HG02610 (cell line): ENCODE data around the gene TFPT.

Source experiments
- ATAC-seq: cut with Tn5 transposase; IDR thresholded peaks from one replicate; pipeline ENCODE4 v1.9.1; 2021; ENCODE audit warnings: mild to moderate bottlenecking, moderate library complexity; ENCODE audit not compliant: unreplicated experiment

The TFPT gene, protein sequence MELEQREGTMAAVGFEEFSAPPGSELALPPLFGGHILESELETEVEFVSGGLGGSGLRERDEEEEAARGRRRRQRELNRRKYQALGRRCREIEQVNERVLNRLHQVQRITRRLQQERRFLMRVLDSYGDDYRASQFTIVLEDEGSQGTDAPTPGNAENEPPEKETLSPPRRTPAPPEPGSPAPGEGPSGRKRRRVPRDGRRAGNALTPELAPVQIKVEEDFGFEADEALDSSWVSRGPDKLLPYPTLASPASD

DNA sequence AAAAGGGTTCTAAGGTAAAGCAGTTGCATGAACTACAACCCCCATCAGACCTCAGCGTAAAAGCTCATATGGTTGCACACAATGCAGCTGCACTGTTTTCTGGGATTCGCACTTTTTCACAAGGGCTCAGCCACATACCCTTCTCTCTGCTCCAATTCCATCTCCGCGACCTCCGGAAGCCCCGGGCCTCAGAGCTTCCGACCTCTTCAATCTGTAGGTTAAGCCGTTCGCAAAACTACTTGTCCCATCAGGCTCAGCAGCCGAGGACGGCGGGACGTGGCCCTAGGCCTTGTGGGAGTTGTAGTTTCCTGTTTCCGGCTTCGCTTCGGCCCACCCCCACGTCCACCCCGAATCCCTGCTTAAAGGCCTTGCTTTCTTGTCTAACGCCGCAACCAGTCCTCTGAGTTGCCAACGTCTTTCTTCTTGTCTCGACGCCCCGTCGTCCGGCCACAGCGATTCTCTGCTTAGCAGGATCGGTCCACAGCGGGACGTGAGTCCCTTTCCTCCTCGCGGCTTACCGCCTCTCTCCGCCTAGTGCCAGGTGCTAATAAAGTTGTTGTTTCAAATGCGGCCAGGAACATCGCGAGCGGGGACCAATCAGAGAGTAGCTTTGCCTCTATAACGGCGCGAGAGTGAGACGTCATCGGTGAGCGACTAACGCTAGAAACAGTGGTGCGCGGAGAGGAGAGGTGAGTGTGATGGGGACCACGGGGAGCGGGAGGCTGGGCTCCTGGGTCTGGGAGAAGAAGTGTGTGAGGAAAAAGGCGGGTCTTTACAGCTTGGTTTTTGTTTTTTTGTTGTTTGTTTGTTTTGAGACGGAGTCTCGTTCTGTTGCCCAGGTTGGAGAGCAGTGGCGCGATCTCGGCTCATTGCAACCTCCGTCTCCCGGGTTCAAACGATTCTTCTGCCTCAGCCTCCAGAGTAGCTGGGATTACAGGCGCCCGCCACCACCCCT lies at the start of gene TFPT, which contains the start of gene PRPF31:
TFPT (minus strand) TSS at position 549 of the 955 bp plus-strand sequence; CDS start at position 161, 388 bp downstream.
PRPF31 (plus strand) TSS at position 646 of the 955 bp plus-strand sequence. CDS start 2,525 bp downstream, outside the sequence.
- peak; percentile 81 for ATAC-seq

DNA sequence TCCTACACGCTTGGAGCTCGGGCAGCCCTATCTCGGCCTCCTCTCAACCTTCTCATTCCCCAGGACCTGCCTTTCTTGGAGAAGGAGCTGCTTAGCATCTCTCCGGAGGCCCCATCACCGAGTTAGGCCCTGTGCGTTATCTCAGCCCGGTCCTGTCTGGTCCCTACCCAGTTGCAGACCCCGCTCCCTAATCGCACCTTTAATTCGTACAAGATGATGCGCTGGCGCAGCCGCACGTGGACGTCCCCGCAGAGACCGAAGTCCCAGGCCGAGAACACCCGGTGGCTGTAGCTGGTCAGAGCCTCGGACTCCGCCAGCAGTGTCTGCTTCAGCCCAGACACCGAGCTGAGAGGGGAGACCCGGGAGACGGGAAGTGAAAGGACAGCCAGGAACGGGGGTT lies 49.8 kb upstream of the TFPT start:
- no peak for ATAC-seq

DNA sequence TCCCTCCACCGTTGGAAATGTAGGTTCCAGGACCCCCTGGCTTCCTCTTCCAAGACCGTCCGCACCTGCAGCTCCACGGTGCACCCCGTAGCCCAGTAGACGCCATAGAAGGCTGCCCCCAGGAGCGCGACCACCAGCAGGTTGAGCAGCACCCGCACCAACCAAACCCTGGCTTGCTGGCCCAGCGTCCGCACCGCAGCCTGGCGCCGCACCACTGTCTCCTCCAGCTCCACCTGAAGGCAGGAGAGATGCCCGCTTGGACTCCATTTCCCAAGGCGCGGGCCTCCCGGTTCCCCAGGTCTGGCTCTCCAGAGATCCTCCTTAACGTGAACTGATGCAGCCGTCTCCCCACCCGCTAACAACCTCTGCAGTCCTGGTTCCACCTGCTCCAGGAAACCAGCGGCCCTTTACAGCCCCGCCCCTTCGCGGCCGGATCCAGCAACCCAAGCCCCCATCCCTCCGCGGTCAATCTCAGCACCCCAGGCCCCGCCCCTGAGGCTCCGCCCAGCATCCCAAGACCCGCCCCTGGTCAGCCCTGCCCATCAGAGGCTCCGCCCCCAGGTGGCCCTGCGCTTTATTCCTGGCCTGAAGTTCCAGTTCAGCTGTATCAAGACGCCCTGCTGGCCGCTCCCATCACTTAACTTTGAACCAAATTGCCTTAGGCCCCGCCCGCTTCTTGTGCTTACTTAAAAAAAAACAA lies 49.1 kb upstream of the TFPT start:
- no peak for ATAC-seq

DNA sequence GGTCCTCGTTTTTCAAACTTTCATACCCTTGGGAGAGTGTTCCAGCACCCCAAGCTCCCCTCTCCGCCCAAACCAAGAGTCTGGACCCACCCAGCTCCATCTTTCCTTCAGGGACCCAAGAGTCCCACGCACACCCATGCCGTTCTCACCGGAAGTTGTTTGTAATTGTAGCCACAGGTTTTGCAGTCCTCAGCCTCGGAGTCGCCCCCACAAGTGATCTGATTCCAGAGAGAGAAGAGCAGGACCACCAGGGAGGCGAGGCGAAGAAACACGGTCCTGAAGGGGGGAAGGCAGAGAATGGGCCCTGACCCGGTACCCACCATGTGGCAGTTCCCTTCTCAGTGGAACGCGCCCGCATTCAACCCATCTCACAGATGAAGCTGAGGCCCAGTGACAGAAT lies 47.4 kb upstream of the TFPT start:
- ATAC-seq, result no peak

DNA sequence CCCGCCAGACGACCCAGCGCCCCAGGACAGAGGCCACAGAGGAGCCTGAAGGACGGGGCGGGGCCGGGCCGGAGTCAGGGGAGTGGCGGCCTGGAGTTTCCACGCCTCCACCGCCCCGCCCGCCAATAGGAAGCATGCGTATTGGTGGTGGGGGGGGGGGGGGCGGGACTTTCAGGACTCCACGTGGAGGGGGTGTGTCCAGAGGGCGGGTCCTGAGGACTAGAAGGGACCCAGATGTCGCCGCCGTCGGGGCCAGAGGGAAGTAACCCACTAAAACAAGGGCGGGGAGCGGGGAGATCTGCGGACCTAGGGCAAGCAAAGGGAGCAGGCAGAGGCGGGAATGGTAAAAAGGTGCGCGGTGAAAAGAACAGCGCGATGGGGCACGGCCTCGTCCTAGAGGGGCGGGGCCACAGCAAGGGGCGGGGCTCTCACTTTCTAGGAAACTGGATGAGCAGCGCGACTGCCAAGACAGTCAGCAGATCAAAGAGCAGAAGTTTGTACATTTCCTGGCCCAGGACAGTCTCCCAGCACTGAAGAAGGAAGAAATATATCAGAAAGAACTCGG lies 46.9 kb upstream of the TFPT start:
- ATAC-seq, result no peak

DNA sequence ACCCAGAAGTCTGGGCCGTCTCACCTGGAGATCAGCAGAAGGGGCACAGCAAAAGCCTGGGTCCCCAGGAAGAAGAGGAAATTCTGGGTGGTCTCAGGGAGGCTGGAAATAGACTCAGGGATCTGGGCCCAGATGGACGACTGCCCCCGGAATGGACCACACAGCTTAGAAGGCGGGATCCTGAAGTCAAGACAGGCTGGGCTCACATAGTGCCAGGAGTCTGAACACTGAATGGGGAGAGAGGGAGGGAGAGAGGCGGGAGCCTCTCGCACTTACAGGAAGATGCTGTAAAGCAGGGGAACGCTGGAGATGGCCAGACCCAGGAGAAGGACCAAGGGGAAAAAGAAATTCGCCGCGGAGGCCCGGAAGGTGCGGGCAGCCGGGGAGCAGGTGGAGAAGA lies 45.4 kb upstream of the TFPT start:
- ATAC-seq, result no peak

DNA sequence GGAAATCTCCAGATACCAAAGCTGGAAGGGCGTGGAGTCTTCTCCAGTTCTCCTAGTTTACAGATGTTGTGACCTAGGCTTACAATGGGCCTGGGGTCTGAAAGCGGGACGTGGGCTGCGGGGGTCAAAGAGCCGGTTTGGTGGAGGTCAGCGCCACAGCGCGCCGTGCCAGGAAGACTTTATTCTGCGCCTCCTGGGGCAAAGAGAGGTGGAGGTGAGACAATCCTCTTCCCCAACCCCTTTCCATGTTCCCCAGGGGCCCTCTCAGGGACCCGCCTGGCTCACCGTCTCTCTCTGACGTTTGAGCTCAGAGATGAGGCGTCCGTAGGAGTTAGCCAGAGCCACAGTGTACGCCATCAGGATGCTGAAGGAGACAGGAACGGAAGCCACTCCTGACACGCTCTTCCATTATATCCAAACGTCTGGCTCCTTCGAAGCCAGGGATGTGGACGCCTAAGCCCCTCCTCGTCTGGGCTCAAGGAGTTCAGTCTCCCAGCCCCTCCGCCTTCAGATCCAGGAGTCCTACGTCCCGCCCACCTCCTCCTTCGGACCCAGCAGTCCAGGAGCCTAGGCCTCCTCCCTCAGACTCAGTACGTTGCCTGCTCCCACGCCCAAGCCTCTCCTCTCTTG lies 44.8 kb upstream of the TFPT start:
- ATAC-seq, result no peak

DNA sequence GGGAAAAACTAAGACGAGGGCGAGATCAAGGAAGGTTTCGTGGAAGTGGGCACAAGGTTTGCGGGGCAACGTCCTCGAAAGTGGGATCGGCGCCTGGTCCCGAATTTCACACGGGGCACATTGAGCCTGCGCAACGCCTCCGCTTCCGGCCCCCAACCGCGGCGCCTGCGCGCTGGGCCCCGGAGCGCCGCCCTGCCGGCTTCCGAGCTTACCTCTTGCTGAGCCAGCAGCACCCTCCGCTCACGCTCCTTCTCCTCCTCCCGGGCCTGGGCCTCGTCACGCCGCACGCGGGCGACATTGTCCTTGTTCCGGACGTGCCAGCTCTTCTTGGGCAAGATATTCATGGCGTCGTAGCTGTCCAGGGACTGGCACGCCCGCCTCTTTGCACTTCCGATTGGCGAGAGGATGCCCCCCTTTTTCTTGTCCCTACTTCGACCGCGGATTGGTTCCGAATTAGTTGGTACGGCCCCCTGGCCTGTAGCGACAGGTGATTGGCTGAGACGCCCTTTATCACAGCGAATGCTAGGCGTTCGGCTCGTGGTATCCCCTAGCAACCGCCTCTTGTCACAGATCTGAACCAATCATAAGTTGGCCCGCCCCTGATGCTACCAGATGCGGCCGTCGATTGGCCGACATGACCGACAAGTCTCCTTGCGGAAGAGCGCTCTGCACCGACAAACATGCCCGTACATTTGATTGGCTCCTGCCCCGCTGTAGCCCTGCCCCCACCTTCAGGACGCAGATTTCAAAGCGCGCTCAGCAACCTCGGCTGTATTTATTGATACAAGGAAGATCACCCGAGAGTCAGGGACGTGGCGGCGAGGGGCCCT lies 44.1 kb upstream of the TFPT start, which contains the start of gene LENG1:
LENG1 (minus strand) TSS at position 370 of the 830 bp plus-strand sequence; CDS start at position 344, 26 bp downstream.
- peak; percentile 91 for ATAC-seq

DNA sequence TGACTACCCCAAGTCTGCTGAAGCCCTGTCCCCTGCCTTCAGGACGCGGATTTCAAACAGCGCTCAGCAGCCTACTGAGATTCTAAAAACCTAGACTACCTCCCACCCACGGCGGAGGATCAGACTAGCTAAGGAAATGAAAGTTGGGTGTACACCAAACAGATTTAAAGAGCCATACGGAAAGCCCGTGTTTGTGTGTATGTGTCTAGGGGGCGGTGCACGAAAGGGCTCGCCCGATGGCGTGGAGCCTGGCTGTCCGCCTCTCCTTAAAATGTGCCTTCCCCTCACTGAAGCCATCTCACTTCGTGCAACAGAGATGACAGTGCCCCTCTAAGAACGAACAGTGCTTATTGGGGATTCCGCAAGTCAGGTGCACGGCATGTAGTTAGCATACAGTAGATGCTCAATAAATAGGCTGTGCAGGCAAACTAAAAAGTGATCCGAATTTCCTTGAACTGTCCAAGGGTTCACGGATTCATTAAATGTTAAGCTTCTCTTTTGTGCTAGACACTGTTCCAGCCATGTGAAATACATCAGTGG lies 43.4 kb upstream of the TFPT start:
- no peak for ATAC-seq

DNA sequence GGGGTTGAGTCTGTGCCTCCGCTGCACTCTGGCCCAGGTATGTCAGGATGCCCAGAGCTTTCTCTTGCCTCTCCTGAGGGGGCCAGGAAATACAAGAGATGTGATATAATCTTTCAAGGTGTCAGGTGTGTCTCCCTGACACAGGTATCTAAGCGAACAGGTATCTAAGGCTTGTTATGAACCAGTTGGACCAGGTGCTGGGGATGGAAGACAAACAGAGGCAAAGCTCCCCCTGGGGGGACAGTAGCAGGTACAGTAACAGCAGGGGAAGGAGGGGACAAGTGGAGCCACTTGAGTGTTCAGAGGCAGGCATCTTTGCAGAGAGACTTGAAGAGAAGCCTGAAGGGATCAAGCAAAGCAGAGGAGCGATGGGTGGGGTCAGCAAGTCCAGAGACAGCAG lies 41.5 kb upstream of the TFPT start:
- no peak for ATAC-seq

DNA sequence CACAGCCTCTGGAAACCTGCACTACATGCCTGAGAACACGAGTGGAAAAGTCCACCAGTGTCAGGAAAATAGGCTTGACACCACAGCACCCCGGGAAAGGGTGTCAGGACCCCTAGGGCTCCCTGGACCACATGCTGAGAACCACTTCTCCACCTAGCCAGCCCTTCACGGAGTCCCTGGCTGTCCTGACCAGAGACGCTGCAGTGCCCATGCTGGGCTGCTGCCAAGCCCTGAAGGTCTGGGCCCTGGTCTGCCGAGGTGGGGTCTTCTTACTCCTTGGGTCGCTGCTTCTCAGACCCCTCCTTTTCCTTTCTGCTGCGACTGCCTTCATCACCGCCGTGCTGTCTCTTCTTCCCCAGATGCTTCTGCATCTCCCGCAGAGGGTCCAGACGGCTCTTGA lies 41.0 kb upstream of the TFPT start:
- ATAC-seq, result no peak

DNA sequence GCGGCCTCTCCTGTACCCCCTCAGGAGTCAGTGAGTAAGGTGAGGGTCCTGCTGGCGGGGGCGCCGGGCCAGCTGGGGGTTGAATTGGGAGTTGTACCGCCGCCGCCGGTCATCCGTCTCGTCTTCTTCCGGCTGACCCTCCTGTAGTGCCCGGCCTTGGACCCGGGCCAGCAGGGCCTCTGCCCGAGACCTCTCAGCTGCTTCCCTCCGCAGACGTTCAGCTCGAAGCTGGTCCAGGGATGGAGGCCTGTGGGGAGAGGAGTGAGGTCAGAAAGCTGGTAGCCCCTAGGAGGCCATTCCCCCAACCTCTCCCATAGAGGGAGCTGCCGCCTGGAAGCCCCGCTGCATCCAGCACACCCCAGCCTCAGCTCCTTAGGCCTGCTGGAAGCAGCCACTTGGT lies 40.2 kb upstream of the TFPT start:
- ATAC-seq, result no peak

DNA sequence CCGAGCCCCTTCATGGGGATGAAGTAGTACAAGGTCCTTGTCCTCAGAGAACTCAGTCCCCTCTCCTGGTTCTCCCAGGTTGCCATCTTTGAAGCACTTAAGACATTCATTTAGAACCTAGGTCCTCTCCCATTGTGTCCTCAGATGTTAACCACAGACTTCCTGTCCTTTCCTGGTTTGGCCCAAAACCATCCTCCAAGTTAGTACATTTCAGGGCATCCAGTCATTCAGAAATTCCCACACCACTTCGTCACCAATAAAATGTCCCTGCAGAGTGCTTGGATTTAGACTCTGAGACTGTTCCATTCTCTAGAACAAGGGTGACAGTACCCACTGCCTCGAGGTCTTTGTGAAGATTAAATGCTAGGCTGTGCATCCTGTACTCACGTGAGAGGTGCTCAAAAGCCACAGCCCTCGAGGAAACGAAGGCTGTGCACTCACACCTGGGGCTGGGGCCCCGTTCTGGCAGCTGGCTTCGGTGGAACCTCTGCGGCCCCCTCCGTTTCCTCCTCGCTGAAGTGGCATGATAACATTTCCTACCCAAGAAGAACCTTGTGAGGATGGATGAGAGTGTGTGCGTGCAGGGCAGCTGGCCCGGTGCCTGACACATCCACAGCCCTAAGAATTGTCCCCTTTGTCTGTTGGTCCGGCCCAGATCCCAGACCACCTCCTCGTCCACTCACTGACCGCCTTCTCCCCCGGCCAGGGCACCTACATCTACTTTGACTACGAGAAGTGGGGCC lies 39.3 kb upstream of the TFPT start:
- no peak for ATAC-seq

DNA sequence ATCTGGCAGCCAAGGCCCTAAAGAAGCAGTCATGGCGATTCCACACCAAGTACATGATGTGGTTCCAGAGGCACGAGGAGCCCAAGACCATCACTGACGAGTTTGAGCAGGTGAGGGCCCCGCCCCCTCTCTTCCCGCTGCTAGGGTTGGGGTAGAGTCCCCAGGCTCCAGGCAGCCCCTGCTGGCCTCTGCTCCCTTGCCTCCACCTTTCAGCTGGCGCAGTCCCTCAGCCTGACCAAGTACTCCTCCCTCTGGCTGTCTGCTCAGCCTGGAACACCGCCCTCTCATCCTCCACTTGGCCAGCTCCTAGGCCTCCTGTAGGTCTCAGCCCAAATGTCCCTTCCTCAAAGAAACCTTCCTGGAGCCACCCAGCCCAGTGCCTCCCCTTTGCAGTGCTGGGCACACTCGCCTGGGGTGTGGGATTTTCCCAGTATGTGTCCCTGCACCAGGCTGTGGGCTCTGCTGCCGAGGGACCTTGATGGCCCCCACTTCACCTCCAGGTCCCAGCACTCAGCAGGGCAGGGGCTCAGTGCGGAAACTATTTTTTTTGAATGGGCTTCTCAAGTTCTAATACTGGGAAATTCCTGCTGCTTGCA lies 38.4 kb upstream of the TFPT start:
- ATAC-seq, result no peak

DNA sequence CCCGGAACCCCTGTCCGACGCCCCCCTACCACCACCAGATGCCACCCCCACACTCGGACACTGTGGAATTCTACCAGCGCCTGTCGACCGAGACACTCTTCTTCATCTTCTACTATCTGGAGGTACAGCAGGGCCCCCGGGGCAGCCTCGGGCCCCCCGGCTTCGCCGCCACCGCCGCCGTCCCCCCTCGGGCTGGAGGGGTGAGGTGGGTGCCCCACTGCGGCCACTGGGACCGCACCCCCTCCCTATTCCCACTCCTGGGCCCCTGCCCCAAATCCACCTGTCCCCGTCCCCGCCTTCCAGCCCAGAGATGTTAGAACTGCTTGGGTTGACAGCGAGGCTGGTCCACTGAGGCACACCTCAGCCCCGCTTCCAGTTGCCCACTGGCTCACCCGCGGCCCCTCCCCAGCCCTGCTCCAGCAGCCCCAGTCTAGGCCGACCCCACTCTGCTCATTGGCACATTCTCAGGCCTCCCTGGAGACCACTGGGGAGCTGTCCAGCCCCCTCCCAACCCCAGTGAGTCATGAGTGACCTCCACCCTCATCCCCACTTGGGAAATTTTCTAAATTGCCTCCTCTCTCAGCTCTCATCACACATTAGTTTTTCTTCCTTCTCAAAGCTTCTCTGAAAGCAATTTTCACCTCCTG lies 37.5 kb upstream of the TFPT start:
- no peak for ATAC-seq

DNA sequence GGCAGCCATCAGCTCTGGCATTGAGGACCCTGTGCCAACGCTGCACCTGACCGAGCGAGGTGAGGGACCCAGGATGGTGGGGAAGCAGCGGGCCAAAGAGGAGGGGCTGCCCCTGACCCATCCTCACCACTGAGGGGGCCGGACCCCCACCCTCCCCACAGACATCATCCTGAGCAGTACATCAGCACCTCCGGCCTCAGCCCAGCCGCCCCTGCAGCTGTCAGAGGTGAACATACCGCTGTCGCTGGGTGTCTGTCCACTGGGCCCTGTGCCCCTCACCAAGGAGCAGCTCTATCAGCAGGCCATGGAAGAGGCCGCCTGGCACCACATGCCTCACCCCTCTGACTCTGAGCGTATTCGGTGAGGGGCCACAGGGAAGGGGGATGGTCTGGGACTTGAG lies 36.8 kb upstream of the TFPT start:
- no peak for ATAC-seq

DNA sequence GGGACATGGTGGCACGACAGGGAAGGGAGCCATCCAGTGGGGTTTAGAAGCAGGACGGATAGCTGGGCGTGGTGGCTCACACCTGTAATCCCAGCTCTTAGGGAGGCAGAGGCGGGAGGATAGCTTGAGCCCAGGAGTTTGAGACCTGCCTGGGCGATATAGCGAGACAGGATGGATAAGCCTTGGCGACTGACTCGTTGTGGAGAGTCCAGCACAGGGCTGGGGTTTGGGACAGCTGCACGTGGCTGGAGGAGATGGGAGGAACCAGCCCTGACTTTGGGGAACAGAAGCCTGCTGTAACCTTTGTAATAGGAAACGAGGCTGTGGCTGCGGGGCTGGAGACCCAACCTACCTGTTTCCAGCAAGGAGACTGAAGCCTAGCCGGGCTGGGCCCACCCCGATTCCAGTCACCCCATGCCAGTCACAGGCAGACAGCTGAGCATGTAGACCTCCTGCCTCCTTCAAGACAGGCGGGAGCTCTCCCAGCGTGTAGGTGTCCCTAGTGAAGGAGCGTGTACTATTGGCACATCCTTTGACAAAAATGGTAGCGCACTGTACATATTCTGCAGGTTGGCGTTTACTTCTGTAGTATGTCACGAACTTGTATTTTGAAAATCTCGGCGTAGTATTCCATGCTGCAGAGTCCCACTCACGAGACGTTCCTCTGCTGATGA lies 36.0 kb upstream of the TFPT start:
- no peak for ATAC-seq
